Stimulated activated CD4-positive, alpha-beta T cell treated with anti-CD3 and anti-CD28 coated beads, Interleukin-4, amount 100 ng/mL, for 24 hours (primary cell): Measurements from ENCODE around the gene POLA1.
"Not testable (repeated sequence)": the region's sequence is repeated elsewhere in the genome, so short reads cannot be mapped to it uniquely, and the experiment has no call there.

Experiments
- DNase-seq: peaks from one replicate; pipeline ENCODE4 v3.0.0-alpha.2; 2020

POLA1 gene

DNA sequence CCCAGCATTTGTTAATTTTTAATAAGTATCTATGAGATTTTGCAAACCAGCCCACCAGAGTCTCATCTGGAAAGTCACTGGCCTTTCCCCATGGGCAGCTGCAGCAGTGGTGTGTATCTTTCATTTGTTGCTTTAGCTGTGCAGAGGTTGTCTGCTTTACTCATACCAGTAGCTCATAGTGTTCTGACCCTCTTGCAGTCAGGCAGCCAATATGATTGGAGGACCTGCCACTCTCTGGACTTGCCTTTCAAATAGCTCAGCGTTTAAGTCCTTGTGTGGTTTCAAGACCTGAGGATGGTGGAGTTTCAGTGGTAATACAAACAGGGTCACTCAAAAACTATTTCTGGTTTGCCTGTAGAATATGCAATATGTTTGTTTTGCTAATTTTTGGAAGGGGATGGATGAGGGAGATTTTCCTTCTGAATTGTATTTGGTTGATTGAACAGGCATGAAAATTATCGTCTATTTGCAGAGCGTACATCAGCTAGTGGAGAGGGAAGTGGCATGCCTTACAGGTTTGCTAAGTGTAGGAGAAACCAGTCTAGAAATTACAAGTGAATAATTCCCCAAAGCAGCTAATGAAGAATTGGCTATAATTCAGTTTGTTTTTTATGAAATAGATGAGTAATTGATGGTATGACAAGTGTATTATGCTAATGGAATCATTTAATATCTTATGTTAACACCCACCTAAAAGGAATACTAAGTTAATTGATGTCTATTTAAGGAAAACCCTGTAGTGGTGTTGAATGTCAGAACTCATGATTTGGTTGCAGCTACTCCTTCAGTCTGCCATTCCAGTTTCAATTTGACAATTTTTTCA lies 8.9 kb downstream of the POLA1 start:
- no peak for DNase-seq

DNA sequence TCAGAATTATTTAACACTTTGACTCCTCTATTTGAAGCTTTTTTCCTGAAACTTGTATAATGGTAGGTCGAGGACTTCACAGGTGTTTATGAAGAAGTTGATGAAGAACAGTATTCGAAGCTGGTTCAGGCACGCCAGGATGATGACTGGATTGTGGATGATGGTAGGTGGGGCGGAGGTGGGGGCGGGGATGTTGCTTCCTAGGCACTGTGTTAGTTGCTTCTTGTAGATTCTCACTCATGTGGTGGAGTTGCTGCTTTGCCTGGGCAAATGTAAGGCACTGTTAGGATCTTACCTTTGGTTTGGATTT lies 9.4 kb downstream of the POLA1 start:
- peak; percentile 25 for DNase-seq

DNA sequence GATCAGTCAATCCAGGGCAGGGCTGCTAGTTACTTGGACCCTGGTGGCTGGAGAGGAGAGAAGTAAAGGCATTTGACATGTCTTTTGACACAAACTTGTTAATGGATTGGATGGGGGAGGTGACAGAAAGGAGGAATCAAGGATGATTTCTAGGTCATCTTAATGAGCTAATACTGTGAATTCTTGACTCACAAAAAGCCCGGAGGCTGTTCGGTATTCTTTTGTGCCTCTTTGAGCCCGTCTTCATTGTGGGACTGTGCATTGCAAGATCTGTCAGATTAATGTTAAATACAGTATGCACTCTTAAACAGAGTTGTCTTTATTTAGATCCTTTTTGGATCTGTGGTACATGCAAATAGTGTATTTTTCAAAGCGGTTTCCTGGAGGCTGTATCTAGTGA lies 25.1 kb downstream of the POLA1 start:
- DNase-seq: no peak

DNA sequence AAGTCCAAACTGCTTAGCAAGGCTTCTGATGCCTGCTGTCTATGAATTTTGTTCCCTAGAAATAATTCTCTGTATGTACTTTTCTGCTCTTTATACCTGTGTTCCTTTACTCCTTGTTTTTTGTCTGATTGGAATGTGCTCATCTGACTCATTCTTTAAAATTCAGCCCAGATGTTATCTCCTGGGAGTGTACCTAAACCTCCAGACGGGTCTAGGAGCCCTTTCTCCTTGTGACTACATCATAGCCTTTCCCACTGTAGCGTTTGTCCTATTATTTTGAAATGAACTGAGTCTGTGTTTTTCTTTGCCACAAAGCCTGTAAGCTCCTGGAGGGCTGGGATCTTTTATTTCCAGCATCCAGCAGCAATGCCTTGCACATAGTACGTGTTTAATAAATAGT lies 26.3 kb downstream of the POLA1 start:
- no peak for DNase-seq

DNA sequence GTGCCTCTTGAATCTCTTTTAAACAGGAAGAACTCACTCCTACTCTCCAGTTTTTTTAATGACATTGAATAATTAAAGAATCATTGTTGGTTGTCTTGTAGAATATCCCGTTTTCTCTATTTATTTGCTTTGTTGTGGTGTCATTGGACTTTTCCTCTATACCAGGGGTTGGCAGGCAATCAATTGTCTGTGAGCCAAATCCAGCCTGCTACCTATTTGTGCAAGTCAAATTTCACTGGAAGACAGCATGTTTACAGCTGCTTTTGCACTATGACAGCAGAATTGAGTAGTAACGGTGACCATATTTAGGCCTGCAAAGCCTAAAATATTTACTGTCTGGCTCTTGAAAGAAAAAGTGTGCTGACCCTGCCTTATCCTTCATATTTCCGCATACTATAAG lies 34.8 kb downstream of the POLA1 start:
- DNase-seq: no peak

DNA sequence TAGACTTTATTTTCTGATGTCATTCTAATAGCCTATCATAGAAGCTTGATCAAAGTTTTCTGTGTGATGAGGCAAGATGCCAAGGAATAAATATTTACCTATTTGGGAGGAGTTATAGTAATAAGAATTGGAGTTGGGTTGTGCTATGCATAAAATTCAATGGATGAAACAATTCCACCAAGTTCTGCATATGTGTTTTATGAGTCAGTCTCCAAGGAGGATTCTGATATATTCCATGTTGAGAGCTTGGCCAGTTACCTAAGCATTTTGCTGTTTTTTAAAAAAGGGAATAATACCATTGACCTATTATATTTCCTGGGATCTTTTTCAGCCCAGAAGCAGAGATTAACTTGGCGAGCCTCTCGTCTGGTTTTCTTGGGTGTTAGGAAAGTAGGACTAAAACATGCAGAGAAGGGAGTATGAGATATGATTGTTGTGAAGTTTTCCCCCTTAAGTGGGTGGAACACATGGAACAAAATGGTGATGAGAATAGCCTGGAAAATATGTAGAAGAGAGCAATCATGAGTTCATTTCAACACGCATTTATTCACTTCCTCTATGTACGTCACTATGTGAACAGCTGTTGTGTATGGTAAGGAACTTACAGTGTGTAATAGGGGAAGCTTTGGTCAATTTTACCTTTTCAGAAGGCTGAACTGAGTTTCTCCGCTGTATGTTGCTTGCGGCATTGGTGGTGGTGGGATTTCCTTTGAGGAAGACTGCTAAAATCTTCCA lies 39.2 kb downstream of the POLA1 start:
- no peak for DNase-seq

DNA sequence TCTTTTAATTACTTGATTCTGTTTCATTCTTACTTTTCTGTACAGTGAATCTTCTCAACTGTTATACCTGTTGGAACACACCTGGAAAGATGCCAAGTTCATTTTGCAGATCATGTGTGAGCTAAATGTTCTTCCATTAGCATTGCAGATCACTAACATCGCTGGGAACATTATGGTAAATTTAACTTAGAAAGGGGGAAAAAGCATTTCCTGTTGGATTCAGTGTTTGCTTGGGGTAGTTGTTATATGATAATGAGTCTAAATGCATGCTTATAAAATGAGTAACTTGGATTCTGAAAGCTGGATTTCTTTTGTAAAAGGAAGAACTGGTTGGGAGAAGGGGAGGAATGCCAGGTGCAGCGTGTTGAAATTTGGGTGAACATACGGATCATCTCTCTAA lies 47.6 kb downstream of the POLA1 start:
- no peak for DNase-seq

DNA sequence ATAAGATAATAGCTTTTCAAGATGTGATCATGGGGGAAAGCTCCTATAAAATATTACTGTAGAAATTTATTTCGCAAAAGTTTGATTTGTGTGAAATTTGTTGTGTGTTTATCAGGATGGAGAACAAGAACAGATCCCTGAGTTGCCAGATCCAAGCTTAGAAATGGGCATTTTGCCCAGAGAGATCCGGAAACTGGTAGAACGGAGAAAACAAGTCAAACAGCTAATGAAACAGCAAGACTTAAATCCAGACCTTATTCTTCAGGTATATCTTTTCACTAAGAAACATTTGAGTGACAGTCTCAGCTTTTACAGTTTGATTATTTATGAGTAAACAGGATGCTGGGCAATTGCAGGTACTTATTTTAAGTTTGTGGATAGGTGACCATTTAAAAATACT lies 54.5 kb downstream of the POLA1 start:
- no peak for DNase-seq

DNA sequence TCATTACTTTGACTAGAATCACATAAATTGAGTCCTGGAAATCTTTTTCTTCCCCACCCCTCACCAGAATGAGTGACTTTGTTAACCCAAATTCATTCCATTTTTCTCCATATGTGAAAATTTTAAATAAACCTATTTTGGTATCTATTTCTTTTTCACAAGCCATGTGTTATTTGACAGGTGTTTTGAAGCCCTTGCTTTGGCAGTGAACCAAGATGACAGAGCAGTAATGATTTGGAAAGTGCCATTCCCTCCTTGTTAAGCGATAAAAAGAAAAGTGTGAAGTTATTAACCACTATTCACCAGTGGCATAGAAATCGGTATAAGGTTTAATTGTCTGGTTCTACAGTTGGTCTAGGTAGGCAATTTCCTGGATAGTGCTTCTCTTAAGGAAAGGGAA lies 66.1 kb downstream of the POLA1 start:
- no peak for DNase-seq

DNA sequence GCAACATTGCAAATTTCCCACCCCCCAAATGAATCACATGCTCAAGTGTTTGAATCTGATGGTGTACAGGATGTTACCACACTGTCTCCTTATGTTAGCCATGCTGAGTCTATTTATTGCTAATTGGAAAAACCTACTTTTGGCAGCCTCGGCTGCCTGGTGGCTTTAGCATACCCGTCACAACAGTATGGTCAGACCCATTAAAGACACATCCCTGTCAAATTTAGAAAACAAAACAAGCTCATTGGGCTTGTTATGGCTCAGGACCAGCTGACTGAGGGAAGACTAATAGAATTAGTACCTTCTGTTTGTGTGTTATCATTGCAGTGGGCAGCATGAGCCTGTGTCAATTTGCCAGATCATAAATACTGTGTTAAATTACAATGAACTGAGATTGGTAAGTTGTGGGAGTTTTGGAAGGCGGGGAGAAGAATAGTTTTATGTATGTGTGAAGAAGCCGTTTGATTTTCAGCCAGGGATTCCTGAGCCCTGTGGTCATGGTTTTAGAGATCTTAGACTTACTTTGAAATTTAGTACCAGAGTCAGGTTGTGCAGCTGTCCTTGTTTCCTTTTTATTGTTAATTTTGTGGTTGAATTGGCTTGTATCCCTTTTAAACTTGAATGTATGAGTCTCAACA lies 66.8 kb downstream of the POLA1 start:
- no peak for DNase-seq

DNA sequence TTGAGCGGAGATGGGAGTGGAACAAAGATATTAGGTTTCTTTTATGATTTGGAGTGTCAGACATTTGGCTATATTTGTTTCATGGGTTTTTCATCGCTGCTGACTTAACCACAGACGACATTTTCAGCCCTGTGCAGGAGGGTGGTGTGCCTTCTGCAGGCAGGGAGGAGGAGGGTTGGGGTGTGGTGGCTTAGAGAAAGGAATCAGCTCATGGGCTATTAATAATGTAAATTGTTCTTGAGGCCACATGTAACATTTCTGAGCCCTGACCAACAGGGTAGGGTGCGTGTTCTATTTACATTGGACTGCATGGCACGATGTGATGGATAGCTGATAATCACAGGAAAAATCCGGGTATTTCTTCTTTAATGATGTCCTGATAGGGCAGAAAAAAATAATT lies 67.6 kb downstream of the POLA1 start:
- DNase-seq: no peak

DNA sequence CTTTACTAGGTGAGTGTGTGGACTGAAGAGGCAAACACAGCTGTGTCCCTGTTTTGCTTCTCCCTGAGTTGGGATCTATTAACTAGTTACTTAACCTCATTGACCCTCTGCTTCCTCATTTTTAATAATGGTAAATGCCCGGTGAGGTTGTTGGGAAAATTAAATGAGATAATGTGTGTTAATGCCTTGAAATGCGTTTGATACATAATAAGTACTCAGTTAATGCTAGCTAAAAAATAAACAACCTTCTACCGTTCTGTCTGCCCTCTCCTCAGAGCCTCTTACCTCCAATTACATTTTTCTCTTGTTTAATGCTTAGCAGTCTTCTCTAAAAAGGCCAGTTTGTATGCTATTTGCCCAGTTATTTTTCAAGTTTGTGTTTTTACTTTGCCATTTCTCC lies 70.3 kb downstream of the POLA1 start:
- DNase-seq: no peak

DNA sequence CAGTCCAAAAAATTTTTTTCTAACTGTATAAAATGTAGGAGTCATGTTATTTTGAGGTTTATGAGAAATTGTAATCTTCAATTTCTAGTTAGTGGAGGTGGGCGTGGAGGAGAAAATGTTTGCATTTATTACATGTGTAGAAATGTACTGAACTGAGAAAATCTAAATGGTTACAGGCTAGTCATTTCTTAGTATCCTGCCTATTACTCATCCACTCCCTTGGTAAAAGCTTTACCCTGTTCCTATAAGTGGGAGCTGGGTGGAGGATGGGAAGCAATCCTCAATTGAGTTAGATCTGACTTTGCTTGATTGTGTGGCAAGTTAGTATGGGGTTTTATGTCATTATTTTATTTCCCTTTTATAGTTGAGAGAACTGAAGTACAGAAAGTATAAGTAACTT lies 73.8 kb downstream of the POLA1 start:
- DNase-seq: no peak

DNA sequence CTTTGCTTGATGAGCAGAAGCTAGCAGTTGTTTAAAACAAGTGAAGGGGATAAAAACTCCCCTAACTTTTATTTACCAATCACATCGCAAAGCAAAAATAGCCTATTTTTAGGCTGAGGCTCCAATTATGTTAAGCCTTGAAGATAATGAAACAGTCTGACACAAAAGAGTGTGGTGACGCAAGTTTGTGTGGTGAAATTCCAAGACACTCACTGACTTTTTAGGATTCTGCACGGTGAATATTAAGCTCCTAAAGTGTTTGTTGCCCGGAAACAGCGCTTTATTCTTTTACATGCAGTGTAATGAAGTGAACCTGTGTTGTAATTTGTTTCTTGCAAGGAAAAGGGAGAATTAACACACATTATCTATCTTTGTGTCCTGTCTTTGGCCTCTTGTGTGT lies 74.8 kb downstream of the POLA1 start:
- no peak for DNase-seq

DNA sequence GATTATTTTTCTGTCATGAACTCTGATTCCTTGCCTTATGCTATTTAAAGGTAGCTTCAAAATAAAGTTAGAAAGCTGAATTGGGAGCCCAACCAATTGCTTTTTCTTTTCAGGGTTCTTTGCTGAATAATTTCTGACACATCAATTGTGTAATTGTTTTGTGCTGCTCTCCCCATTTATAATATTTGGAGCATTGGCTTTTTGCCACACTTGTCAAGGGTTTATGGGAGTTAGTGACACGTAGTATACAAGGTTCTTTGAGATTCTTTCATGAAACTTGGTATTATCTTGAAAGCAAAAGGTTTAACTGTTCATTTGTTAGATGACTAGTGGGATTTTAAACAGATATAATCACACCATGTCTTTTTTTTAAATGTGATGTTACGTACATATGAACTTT lies 80.9 kb downstream of the POLA1 start:
- no peak for DNase-seq

DNA sequence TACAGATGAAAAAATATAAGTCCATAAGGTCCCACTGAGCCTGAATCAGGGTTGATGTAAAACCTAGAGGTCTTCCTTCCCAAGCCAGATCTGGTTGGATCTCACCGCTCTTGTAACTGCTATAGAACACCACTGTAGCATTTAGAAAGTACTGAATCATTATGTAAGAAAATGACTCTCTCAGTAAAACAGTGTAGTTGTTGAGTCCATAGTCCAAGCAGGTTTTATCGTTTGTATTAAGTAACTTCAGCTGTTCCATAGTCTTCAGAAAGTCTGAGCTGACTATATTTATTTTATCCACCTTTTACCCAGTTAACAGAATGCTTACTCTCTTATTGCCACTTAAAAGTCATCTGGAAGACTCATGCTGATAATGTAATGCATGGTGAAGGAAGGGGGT lies 82.2 kb downstream of the POLA1 start:
- DNase-seq: no peak

DNA sequence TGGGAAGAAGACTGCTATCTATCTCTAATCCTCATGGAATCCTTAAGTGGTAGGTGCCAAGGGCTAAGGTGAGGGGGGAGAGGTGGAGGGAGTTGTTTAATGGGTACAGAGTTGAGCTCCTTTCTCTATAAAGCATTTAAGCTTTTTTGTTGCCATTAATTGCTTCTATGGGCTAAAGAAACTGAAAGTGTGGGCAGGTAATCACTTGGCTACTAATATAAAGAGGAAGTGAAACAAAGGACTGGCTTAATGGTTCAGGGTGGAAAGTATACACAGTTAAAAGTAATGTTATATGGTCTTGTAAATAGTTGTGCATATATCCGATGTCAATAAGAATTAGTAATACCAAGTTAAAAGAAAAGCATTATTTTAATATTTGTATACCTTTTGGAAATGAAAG lies 83.9 kb downstream of the POLA1 start:
- no peak for DNase-seq

DNA sequence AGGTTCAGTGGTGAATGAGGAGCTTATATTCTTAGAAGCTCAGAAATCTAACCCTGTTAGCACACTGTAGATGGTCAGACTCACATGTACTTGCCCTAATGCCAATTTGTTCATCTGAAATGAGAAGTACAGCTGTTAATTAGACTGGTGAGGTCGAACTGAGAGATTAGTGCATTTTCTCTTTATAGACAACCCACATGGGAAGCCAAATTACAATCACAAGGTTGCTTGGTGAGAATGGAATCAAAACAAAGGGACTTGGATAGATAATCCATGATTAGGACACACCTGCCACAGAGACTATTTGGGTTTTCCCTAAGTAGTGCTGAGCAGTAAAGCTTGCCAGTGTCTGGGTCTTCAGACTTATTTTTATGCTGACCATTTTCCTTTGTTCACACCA lies 88.3 kb downstream of the POLA1 start:
- DNase-seq: no peak

DNA sequence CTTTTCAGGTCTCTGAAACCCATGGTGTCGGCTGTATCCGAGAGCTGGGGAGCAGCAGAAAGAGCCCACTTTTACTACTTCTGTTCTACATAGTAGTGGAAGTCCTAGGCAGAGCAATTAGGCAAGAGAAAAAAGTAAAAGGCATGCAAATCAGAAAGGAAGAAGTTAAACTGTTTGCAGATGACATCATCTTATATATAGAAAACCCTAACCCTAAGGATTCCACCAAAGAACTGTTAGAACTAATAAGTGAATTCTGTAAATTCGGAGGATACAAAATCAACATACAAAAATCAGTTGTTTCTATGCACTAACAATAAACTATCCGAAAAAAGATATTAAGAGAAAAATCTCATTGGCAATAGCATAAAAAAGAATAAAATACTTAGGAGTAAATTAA lies 95.3 kb downstream of the POLA1 start:
- no peak for DNase-seq

DNA sequence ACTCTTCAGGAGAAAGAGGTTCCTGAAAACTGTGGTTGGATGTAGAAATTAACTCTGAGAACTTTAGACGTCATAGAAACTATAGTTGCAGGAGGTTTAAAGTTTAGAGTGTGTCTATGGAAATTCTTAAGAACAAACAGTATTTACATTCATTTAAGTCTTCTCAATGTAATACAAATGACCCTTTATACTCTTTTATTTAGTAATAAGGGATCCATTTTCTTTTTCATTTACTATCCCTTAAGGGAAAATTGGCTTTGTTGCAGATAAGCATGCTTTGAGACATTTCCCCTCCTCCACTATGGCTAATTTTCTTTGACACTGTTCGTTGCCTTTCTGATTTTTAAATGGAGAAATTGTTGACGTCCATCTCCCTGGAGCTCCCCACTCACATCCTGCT lies 96.4 kb downstream of the POLA1 start:
- no peak for DNase-seq

DNA sequence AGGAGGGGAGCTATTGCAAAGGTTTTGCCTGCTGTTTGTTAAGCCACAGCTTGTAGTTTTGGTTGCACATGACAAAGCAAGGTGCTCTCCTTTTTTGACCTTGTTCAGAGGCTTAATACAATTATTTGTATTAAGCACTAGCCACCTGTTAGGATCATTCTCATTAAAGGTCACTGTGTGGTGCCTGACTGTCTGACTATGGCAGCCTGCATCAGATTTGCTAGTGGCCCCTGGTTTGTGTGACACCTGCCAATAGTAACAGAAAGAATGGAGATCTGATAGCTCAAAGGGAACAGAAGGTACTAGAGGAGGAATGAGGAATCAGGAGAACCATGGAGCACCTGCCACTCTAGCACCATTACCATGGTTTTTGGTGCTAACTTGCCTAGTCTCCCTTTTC lies 102.5 kb downstream of the POLA1 start:
- DNase-seq: no peak

DNA sequence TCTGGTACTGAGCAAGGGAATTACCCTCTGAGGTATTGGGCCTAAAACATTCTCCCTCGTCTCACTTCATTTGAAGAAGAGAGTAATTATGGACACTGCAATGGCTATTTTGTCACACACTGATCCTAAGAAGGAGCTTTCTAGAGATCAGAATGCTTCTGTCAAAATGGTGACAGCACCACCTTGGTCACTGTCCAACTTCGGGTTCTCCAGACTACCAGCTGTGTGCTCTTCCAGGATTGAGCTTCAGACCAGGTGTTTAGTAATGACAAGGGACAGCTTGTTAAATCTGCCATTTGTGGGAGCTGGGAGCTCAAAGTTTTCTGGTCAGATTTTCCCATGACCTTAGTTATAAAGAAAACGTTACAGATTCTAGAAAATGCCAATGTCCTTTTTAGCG lies 105.4 kb downstream of the POLA1 start:
- no peak for DNase-seq

DNA sequence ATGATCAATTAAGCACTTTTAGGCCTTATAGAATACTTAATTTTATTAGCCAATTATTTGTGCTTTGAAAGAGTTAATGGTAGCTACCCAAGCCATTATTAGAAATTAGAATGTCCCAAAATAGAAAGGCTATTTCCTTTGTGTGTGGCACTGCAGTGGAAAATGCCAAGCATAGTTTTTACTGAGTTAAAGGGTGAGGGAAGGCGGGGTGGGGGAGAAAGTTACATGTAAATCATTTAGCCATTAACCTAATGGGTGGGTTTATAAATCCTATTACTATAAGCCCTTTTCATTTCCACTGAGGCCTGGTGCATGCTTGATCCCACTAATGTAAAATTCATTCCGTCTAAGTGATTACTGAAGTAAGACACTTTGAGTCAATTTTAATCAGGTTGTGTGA lies 105.8 kb downstream of the POLA1 start:
- no peak for DNase-seq

DNA sequence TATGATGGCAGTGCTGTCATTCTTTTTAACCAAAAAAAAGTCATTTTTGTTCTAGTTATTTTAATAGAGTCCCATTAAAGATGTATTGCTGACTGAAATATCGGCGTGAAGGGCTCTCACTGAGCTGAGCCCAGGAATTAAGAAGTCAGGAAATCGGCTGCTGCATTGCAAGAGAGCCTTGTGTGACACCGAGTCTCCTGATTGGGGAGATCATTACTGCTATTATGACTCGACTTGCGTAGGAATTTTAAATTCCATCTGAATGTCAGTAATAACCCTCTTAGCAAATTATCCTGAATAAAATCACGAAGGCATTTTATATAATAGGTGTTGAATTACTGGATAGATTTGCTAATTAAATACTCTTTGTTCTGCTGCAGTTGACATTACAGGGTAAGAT lies 111.5 kb downstream of the POLA1 start:
- DNase-seq: no peak

DNA sequence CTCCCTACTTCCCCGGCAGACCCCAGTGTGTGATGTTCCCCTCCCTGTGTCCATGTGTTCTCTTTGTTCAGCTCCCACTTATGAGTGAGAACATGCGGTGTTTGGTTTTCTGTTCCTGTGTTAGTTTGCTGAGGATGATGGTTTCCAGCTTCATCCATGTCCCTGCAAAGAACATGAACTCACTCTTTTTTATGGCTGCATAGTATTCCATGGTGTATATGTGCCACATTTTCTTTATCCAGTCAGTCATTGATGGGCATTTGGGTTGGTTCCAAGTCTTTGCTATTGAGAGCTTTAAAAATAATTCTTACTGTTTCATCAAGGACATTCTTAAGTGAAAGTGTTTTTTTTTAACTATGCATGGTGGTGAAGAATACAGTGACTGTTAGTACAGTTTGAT lies 126.1 kb downstream of the POLA1 start:
- not testable (repeated sequence) for DNase-seq
